Liver (tissue), 9 donors: Measurements from ENCODE around the gene OPA3. TPM values are rescaled to one million over a fixed set of nuclear protein-coding genes. Genes with fewer than 3 reads are reported as not detected.

Source experiments
- DNase-seq: peaks from one replicate; pipeline ENCODE4 v3.0.0-alpha.2; 2017; ENCODE audit warnings: low spot score
- H3K27ac ChIP-seq, 2 donors: one replicate each; pipeline ENCODE4 v1.7.0; 2013; ENCODE audit warnings: inconsistent platforms in 2 of 2, low read length in 2 of 2, control low read depth in 1 of 2, low read depth in 1 of 2, mild to moderate bottlenecking in 1 of 2
- H3K27me3 ChIP-seq, 4 donors: one replicate each; pipeline versions ENCODE4 v1.6.1 to v1.7.0; 2013; ENCODE audit warnings: low read length in 3 of 4, inconsistent platforms in 1 of 4, mild to moderate bottlenecking in 1 of 4, moderate library complexity in 1 of 4; ENCODE audit not compliant: control insufficient read depth in 4 of 4, insufficient read depth in 4 of 4
- H3K36me3 ChIP-seq, 4 donors: one replicate each; pipeline versions ENCODE4 v1.6.1 to v1.7.0; 2013; ENCODE audit warnings: low read length in 3 of 4, mild to moderate bottlenecking in 3 of 4, low read depth in 1 of 4, moderate library complexity in 1 of 4; ENCODE audit not compliant: control insufficient read depth in 4 of 4, insufficient read depth in 3 of 4
- H3K4me1 ChIP-seq, 4 donors: one replicate each; pipeline versions ENCODE4 v1.6.1 to v1.7.0; 2013; ENCODE audit warnings: low read length in 3 of 4, mild to moderate bottlenecking in 3 of 4, moderate library complexity in 1 of 4; ENCODE audit not compliant: control insufficient read depth in 4 of 4, insufficient read depth in 4 of 4
- H3K4me3 ChIP-seq, 3 donors: one replicate each; pipeline versions ENCODE4 v1.6.1 to v1.7.0; 2013; ENCODE audit warnings: low read length in 3 of 3, control low read depth in 1 of 3, low read depth in 1 of 3, mild to moderate bottlenecking in 1 of 3
- H3K9ac ChIP-seq, 2 donors: one replicate each; pipeline ENCODE4 v1.7.0; 2013; ENCODE audit warnings: low read length in 2 of 2, mild to moderate bottlenecking in 2 of 2, moderate library complexity in 2 of 2, control low read depth in 1 of 2, low read depth in 1 of 2
- H3K9me3 ChIP-seq, 4 donors: one replicate each; pipeline versions ENCODE4 v1.6.1 to v1.7.0; 2013; ENCODE audit warnings: low read length in 3 of 4; ENCODE audit not compliant: control insufficient read depth in 4 of 4
- EGR1 ChIP-seq, 2 donors: IDR thresholded peaks; 2 replicates each; pipeline ENCODE4 v1.6.1; 2016 to 2018; ENCODE audit warnings: antibody characterized with exemption in 2 of 2, low read depth in 2 of 2
- FOXA2 ChIP-seq: IDR thresholded peaks from 2 replicates; pipeline ENCODE4 v1.6.1; 2016; ENCODE audit warnings: antibody characterized with exemption
- GABPA ChIP-seq, 2 donors: IDR thresholded peaks in 1 of 2; conservative IDR thresholded peaks in 1 of 2; 2 replicates each; pipeline ENCODE4 v1.6.1; 2016; ENCODE audit warnings: antibody characterized with exemption in 2 of 2, mild to moderate bottlenecking in 1 of 2, moderate library complexity in 1 of 2
- HNF4A ChIP-seq, 2 donors: conservative IDR thresholded peaks; 2 replicates each; pipeline ENCODE4 v1.6.1; 2016; ENCODE audit warnings: antibody characterized with exemption in 2 of 2, mild to moderate bottlenecking in 2 of 2
- HNF4G ChIP-seq: IDR thresholded peaks from 2 replicates; pipeline ENCODE4 v1.6.1; 2016; ENCODE audit warnings: antibody characterized with exemption
- JUND ChIP-seq, 2 donors: IDR thresholded peaks; 2 replicates each; pipeline ENCODE4 v1.6.1; 2016; ENCODE audit warnings: antibody characterized with exemption in 2 of 2
- NR2F2 ChIP-seq: IDR thresholded peaks from 2 replicates; pipeline ENCODE4 v1.6.1; 2016; ENCODE audit warnings: antibody characterized with exemption
- RAD21 ChIP-seq, 2 donors: IDR thresholded peaks; 2 replicates each; pipeline ENCODE4 v1.6.1; 2016; ENCODE audit warnings: antibody characterized with exemption in 2 of 2, mild to moderate bottlenecking in 2 of 2
- RXRA ChIP-seq, 2 donors: IDR thresholded peaks; 2 replicates each; pipeline ENCODE4 v1.6.1; 2017 to 2018; ENCODE audit warnings: antibody characterized with exemption in 2 of 2, mild to moderate bottlenecking in 1 of 2
- SP1 ChIP-seq: IDR thresholded peaks from 2 replicates; pipeline ENCODE4 v1.6.1; 2018; ENCODE audit warnings: antibody characterized with exemption, mild to moderate bottlenecking
- TAF1 ChIP-seq: conservative IDR thresholded peaks from 2 replicates; pipeline ENCODE4 v1.6.1; 2016; ENCODE audit warnings: antibody characterized with exemption, mild to moderate bottlenecking
- YY1 ChIP-seq: IDR thresholded peaks from 2 replicates; pipeline ENCODE4 v1.6.1; 2016; ENCODE audit warnings: antibody characterized with exemption, mild to moderate bottlenecking
- WGBS: extraction: QIAGEN DNeasy Blood & Tissue Kit; methylation state at CpG from one replicate; pipeline ENCODE4 v1.1.7; 2013; 5-methylcytosine and 5-hydroxymethylcytosine counted together
- polyA plus RNA-seq, 2 donors: library from polyadenylated mRNA; stranded (reverse) in 1 of 2; unstranded in 1 of 2; fragments of 200-250 nt in 1 of 2; fragments of >200 nt in 1 of 2; fragmentation: Nextera tagmentation in 1 of 2; extraction: Ambion mirVana in 1 of 2; gene quantifications; one replicate each; pipeline versions ENCODE4 v1.2.1 to v1.2.3, GENCODE V29; 2013 to 2015
- total RNA-seq, 2 donors: library from RNA; depleted of rRNA; stranded (reverse); fragments of >200 nt; gene quantifications; one replicate each; pipeline ENCODE4 v1.2.3, GENCODE V29; 2014
- TF ChIP-seq, protein P1 (sequence below): IDR thresholded peaks from 2 replicates; pipeline ENCODE4 v1.6.1; 2016; ENCODE audit warnings: antibody characterized with exemption
- TF ChIP-seq, protein P2 (sequence below): IDR thresholded peaks from 2 replicates; pipeline ENCODE4 v1.6.1; 2016; ENCODE audit warnings: antibody characterized with exemption
- TF ChIP-seq, protein P3 (sequence below): IDR thresholded peaks from 2 replicates; pipeline ENCODE4 v1.6.1; 2016; ENCODE audit warnings: antibody characterized with exemption
- donor health status: healthy.
- donor health status: healthy.
- donor health status: healthy.
- donor health status: healthy.
- donor health status: healthy.

The OPA3 gene
- total and polyA plus RNA-seq, 4 donors = 3.8 to 9.4 (median 6.2) TPM

DNA sequence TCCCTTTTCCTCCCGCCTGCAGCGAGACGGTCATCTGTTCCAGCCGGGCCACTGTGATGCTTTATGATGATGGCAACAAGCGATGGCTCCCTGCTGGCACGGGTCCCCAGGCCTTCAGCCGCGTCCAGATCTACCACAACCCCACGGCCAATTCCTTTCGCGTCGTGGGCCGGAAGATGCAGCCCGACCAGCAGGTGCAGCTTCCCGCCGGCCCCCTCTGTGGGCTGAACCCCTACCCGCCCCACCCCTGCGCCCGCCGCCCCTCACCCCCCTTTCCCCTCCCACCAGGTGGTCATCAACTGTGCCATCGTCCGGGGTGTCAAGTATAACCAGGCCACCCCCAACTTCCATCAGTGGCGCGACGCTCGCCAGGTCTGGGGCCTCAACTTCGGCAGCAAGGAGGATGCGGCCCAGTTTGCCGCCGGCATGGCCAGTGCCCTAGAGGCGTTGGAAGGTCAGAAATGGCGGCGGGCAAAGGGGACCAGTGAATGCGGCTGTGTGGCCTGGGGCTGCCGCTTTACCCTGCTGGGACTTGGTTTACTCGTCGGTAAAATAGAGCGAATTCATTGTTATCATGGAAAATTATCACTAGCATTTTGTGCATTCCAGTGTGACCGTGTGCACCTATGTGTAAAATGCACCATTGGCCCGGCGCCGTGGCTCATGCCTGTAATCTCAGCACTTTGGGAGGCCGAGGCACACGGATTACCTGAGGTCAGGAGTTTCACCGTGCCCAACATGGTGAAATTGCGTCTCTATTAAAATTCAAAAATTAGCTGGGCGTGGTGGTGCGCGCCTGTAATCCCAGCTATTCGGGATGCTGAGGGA lies 66.7 kb downstream of the OPA3 start:
- TF ChIP-seq, protein P1, sequence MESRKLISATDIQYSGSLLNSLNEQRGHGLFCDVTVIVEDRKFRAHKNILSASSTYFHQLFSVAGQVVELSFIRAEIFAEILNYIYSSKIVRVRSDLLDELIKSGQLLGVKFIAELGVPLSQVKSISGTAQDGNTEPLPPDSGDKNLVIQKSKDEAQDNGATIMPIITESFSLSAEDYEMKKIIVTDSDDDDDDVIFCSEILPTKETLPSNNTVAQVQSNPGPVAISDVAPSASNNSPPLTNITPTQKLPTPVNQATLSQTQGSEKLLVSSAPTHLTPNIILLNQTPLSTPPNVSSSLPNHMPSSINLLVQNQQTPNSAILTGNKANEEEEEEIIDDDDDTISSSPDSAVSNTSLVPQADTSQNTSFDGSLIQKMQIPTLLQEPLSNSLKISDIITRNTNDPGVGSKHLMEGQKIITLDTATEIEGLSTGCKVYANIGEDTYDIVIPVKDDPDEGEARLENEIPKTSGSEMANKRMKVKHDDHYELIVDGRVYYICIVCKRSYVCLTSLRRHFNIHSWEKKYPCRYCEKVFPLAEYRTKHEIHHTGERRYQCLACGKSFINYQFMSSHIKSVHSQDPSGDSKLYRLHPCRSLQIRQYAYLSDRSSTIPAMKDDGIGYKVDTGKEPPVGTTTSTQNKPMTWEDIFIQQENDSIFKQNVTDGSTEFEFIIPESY = no peak
- no peak for TF ChIP-seq FOXA2
- TF ChIP-seq, protein P2, sequence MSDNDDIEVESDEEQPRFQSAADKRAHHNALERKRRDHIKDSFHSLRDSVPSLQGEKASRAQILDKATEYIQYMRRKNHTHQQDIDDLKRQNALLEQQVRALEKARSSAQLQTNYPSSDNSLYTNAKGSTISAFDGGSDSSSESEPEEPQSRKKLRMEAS = no peak
- no peak for TF ChIP-seq RAD21 (IDR thresholded peaks at IDR 0.05)
- TF ChIP-seq NR2F2 = no peak
- no peak for TF ChIP-seq EGR1 (IDR thresholded peaks at IDR 0.05; ENCODE audit: low read depth in 2 of 2)
- no peak for TF ChIP-seq HNF4A (conservative IDR thresholded peaks at IDR 0.05)
- TF ChIP-seq SP1 = no peak
- no peak for TF ChIP-seq GABPA (IDR thresholded peaks at IDR 0.05 in 1 of 2, conservative IDR thresholded peaks at IDR 0.05 in 1 of 2)
- TF ChIP-seq, protein P3, sequence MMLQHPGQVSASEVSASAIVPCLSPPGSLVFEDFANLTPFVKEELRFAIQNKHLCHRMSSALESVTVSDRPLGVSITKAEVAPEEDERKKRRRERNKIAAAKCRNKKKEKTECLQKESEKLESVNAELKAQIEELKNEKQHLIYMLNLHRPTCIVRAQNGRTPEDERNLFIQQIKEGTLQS = no peak
- no peak for TF ChIP-seq TAF1
- TF ChIP-seq RXRA (IDR thresholded peaks at IDR 0.05) = no peak
- 93% methylated on average over 50 of the region's 50 CpGs for WGBS
- Histone ChIP-seq H3K27ac (no peak overlapping the region), H3K4me1 (peaks cover 12 to 21% (median 18%) of the 10 kb centered on the region in 4 donors), H3K4me3 (no peak overlapping the region), H3K9ac (no peak overlapping the region), H3K27me3 (no peaks in the 10 kb centered on the region), H3K9me3 (no peaks in the 10 kb centered on the region), H3K36me3 (peaks cover 6 to 24% (median 15%) of the 10 kb centered on the region in 4 donors)
- no peak for DNase-seq

DNA sequence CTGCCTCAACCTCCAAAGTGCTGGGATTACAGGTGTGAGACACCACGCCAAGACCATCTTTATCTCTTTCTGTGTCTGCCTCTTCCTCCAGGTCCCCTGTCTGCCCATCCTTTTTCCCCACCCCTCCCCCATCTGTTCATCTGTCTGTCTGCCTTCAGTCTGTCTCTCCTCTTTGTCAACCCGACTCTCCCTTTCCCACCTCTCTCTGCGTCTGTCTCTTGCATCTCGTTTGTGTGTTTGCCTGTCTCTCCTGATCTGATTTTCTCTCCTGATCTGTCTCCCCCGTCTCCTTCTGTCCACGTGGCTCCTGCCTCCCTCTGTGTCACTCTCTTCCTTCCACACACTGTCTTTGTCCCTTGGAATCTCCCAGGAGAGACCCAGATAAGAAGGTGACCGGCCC lies 67.4 kb downstream of the OPA3 start:
- H3K4me1 ChIP-seq = peaks cover 12 to 21% (median 18%) of the 10 kb centered on the region in 4 donors
- H3K9ac ChIP-seq = no peak overlapping the region
- no peaks in the 10 kb centered on the region for H3K27me3 ChIP-seq
- TF ChIP-seq, protein P2 = no peak
- TF ChIP-seq YY1 (no peak), HNF4G (no peak), JUND (IDR thresholded peaks at IDR 0.05) (no peak), RAD21 (IDR thresholded peaks at IDR 0.05) (no peak)
- no peak for DNase-seq
- H3K4me3 ChIP-seq = no peak overlapping the region
- peaks cover 5 to 19% (median 13%) of the 10 kb centered on the region in 4 donors for H3K36me3 ChIP-seq
- no peak overlapping the region for H3K27ac ChIP-seq
- no peaks in the 10 kb centered on the region for H3K9me3 ChIP-seq
- 77% methylated on average over 7 of the region's 7 CpGs for WGBS

DNA sequence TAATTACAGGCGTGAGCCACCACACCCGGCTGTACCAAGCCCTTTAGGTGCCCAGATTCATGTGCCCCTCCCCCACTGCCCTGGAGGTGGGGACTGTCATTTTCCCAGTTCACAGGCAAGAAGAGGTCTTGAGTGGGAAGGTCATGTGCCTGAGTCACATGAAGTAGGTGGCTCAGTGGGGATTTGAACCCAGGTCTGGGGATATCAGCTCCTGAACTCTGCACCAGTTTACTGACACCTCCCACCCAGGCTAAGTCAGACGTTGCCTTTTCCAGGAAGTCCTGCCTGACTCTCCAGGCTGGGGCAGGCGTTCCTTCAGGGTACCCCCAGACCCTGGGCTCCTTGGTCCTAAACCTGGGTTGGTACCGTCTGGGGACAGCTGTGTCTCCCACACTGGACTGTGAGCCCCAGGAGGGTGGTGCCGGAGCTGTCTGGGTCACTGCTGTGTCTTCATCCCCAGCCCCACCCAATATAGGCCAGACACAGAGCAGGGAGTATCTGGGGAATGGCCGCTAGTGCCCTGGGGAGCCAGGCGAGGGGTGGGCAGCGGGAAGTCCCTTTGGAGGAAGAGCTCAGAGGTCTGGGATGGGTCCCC lies 68.7 kb downstream of the OPA3 start:
- Histone ChIP-seq H3K4me3 (no peak overlapping the region), H3K27me3 (no peaks in the 10 kb centered on the region), H3K9me3 (no peaks in the 10 kb centered on the region), H3K36me3 (peaks cover 5 to 19% (median 12%) of the 10 kb centered on the region in 4 donors), H3K27ac (peak overlapping the region; percentile 20 to 34), H3K9ac (no peak overlapping the region), H3K4me1 (peaks cover 12 to 21% (median 18%) of the 10 kb centered on the region in 4 donors)
- no peak for DNase-seq
- TF ChIP-seq HNF4A (conservative IDR thresholded peaks at IDR 0.05) (no peak), TAF1 (no peak), RXRA (IDR thresholded peaks at IDR 0.05) (no peak), SP1 (no peak), EGR1 (IDR thresholded peaks at IDR 0.05; ENCODE audit: low read depth in 2 of 2) (no peak)
- TF ChIP-seq, protein P3 = no peak
- 72% methylated on average over 9 of the region's 9 CpGs for WGBS
